Naive B cell (primary cell): ENCODE results near the gene DMD. TPM values are rescaled to one million over a fixed set of nuclear protein-coding genes. Genes with fewer than 3 reads are reported as not detected.

Experiments used
- ATAC-seq, 2 donors: fragments of 150-1000 bp; cut with Tn5 transposase; 2 replicates each; pipeline ENCODE4 v1.10.0; 2021; ENCODE audit warnings: low read depth in 2 of 2, mild to moderate bottlenecking in 2 of 2, moderate library complexity in 2 of 2
- DNase-seq: peaks from one replicate; pipeline ENCODE4 v3.0.0; 2022
- H3K27ac Mint-ChIP-seq, 6 donors: one replicate each; pipeline ENCODE4 v1.8.0; 2020 to 2022; ENCODE audit warnings: mild to moderate bottlenecking in 6 of 6, mixed read lengths in 6 of 6, moderate library complexity in 5 of 6, inconsistent platforms in 2 of 6
- H3K27me3 Mint-ChIP-seq, 3 donors: one replicate each; pipeline ENCODE4 v1.8.0; 2021 to 2022; ENCODE audit warnings: mixed read lengths in 3 of 3, mild to moderate bottlenecking in 1 of 3
- H3K36me3 Mint-ChIP-seq, 2 donors: one replicate each; pipeline ENCODE4 v1.8.0; 2020 to 2022; ENCODE audit warnings: mixed read lengths in 2 of 2, inconsistent platforms in 1 of 2, mild to moderate bottlenecking in 1 of 2
- H3K4me1 Mint-ChIP-seq, 3 donors: one replicate each; pipeline ENCODE4 v1.8.0; 2020 to 2022; ENCODE audit warnings: mixed read lengths in 3 of 3, inconsistent platforms in 1 of 3, mild to moderate bottlenecking in 1 of 3, moderate library complexity in 1 of 3
- H3K4me3 Mint-ChIP-seq, 8 donors: one replicate each; pipeline ENCODE4 v1.8.0; 2020 to 2022; ENCODE audit warnings: mild to moderate bottlenecking in 8 of 8, mixed read lengths in 8 of 8, moderate library complexity in 8 of 8, inconsistent platforms in 2 of 8
- H3K9me3 Mint-ChIP-seq, 7 donors: one replicate each; pipeline ENCODE4 v1.8.0; 2020 to 2022; ENCODE audit warnings: mixed read lengths in 7 of 7, mild to moderate bottlenecking in 5 of 7, inconsistent platforms in 2 of 7, moderate library complexity in 1 of 7
- polyA plus RNA-seq, 6 donors: library from polyadenylated mRNA; unstranded; fragments of 300-500 nt; fragmentation: Illumina TruSeq; gene quantifications; one replicate each; pipeline ENCODE4 v1.2.3, GENCODE V29; 2021; ENCODE audit warnings: low read depth in 6 of 6

DMD gene
- polyA plus RNA-seq, 6 donors from 2014 or later = 1.00 to 5.0 (median 1.9) TPM

- H3K36me3 Mint-ChIP-seq = no peaks in the 10 kb centered on the region
- H3K27ac Mint-ChIP-seq = peak overlapping the region in 1 of 6 donors; percentile 12
- no peaks in the 10 kb centered on the region for H3K27me3 Mint-ChIP-seq
- H3K9me3 Mint-ChIP-seq = peaks cover 0 to 6% (median 0%) of the 10 kb centered on the region in 7 donors
- no peak for DNase-seq
- ATAC-seq = no peak
- H3K4me3 Mint-ChIP-seq = no peak overlapping the region
- H3K4me1 Mint-ChIP-seq = no peaks in the 10 kb centered on the region
Measured at GRCh38 chrX:32847921-32848320, 363.4 kb downstream of the DMD start.

- Mint-ChIP-seq H3K4me1 (no peaks in the 10 kb centered on the region), H3K9me3 (peaks cover 0 to 10% (median 4%) of the 10 kb centered on the region in 7 donors)
Measured at GRCh38 chrX:32842053-32842452, 369.3 kb downstream of the DMD start.

GRCh38 chrX:32839781-32840180, 371.6 kb downstream of the DMD start:
- H3K27ac Mint-ChIP-seq = no peak overlapping the region
- no peak for DNase-seq
- no peaks in the 10 kb centered on the region for H3K27me3 Mint-ChIP-seq
- no peaks in the 10 kb centered on the region for H3K36me3 Mint-ChIP-seq
- no peak for ATAC-seq
- no peaks in the 10 kb centered on the region for H3K4me1 Mint-ChIP-seq
- H3K9me3 Mint-ChIP-seq = peaks cover 0 to 11% (median 6%) of the 10 kb centered on the region in 7 donors
- H3K4me3 Mint-ChIP-seq = no peak overlapping the region

More at GRCh38 chrX:32842053-32842452, 369.3 kb downstream of the DMD start:
- ATAC-seq (no peak), DNase-seq (no peak)
- Mint-ChIP-seq H3K4me3 (no peak overlapping the region), H3K36me3 (no peaks in the 10 kb centered on the region), H3K27ac (no peak overlapping the region), H3K27me3 (no peaks in the 10 kb centered on the region)

- Mint-ChIP-seq H3K9me3 (peaks cover 0 to 4% (median 0%) of the 10 kb centered on the region in 7 donors), H3K27ac (no peak overlapping the region), H3K36me3 (no peaks in the 10 kb centered on the region), H3K4me3 (no peak overlapping the region), H3K4me1 (no peaks in the 10 kb centered on the region), H3K27me3 (no peaks in the 10 kb centered on the region)
- DNase-seq (no peak), ATAC-seq (no peak)
Measured at GRCh38 chrX:32825009-32825408, 386.3 kb downstream of the DMD start.

- no peaks in the 10 kb centered on the region for H3K27me3 Mint-ChIP-seq
- ATAC-seq (no peak), DNase-seq (no peak)
- H3K27ac Mint-ChIP-seq = no peak overlapping the region
- H3K4me1 Mint-ChIP-seq = no peaks in the 10 kb centered on the region
- peaks cover 0 to 8% (median 2%) of the 10 kb centered on the region in 7 donors for H3K9me3 Mint-ChIP-seq
- H3K36me3 Mint-ChIP-seq = no peaks in the 10 kb centered on the region
- no peak overlapping the region for H3K4me3 Mint-ChIP-seq
Measured at GRCh38 chrX:32804034-32804433, 407.3 kb downstream of the DMD start.

- no peaks in the 10 kb centered on the region for H3K4me1 Mint-ChIP-seq
- no peaks in the 10 kb centered on the region for H3K27me3 Mint-ChIP-seq
- no peak overlapping the region for H3K27ac Mint-ChIP-seq
- H3K9me3 Mint-ChIP-seq = peaks cover 0 to 7% (median 0%) of the 10 kb centered on the region in 7 donors
- no peak overlapping the region for H3K4me3 Mint-ChIP-seq
- ATAC-seq (no peak), DNase-seq (no peak)
- H3K36me3 Mint-ChIP-seq = no peaks in the 10 kb centered on the region
Measured at GRCh38 chrX:32798990-32799389, 412.4 kb downstream of the DMD start.

- H3K27ac Mint-ChIP-seq = no peak overlapping the region
- DNase-seq (no peak), ATAC-seq (no peak)
- no peaks in the 10 kb centered on the region for H3K27me3 Mint-ChIP-seq
- peaks cover 0 to 4% (median 0%) of the 10 kb centered on the region in 7 donors for H3K9me3 Mint-ChIP-seq
- H3K36me3 Mint-ChIP-seq = no peaks in the 10 kb centered on the region
- H3K4me1 Mint-ChIP-seq = no peaks in the 10 kb centered on the region
- H3K4me3 Mint-ChIP-seq = no peak overlapping the region
Measured at GRCh38 chrX:32788936-32789335, 422.4 kb downstream of the DMD start.

- H3K4me3 Mint-ChIP-seq = no peak overlapping the region
Measured at GRCh38 chrX:32780109-32780508, 431.2 kb downstream of the DMD start.

GRCh38 chrX:32778965-32779364, 432.4 kb downstream of the DMD start:
- H3K4me1 Mint-ChIP-seq = no peaks in the 10 kb centered on the region
- no peak overlapping the region for H3K27ac Mint-ChIP-seq
- no peak for DNase-seq

More at GRCh38 chrX:32780109-32780508, 431.2 kb downstream of the DMD start:
- H3K4me1 Mint-ChIP-seq = no peaks in the 10 kb centered on the region
- H3K27me3 Mint-ChIP-seq = no peaks in the 10 kb centered on the region
- ATAC-seq (no peak), DNase-seq (no peak)
- H3K9me3 Mint-ChIP-seq = peaks cover 0 to 3% (median 0%) of the 10 kb centered on the region in 7 donors
- H3K27ac Mint-ChIP-seq = no peak overlapping the region
- no peaks in the 10 kb centered on the region for H3K36me3 Mint-ChIP-seq

GRCh38 chrX:32774966-32775365, 436.4 kb downstream of the DMD start:
- no peaks in the 10 kb centered on the region for H3K27me3 Mint-ChIP-seq
- no peak for DNase-seq

More at GRCh38 chrX:32778965-32779364, 432.4 kb downstream of the DMD start:
- Mint-ChIP-seq H3K27me3 (no peaks in the 10 kb centered on the region), H3K36me3 (no peaks in the 10 kb centered on the region), H3K9me3 (peaks cover 0 to 8% (median 2%) of the 10 kb centered on the region in 7 donors), H3K4me3 (no peak overlapping the region)
- ATAC-seq = no peak

GRCh38 chrX:32749070-32749469, 462.3 kb downstream of the DMD start:
- no peak for ATAC-seq
- DNase-seq = no peak
- Mint-ChIP-seq H3K9me3 (peaks cover 0 to 11% (median 5%) of the 10 kb centered on the region in 7 donors), H3K4me3 (no peak overlapping the region), H3K36me3 (no peaks in the 10 kb centered on the region), H3K4me1 (no peaks in the 10 kb centered on the region), H3K27me3 (no peaks in the 10 kb centered on the region), H3K27ac (no peak overlapping the region)

More at GRCh38 chrX:32774966-32775365, 436.4 kb downstream of the DMD start:
- Mint-ChIP-seq H3K36me3 (no peaks in the 10 kb centered on the region), H3K9me3 (peaks cover 0 to 8% (median 2%) of the 10 kb centered on the region in 7 donors), H3K4me3 (no peak overlapping the region), H3K4me1 (no peaks in the 10 kb centered on the region), H3K27ac (no peak overlapping the region)
- no peak for ATAC-seq

GRCh38 chrX:32745323-32745722, 466.0 kb downstream of the DMD start:
- Mint-ChIP-seq H3K9me3 (peaks cover 0 to 8% (median 0%) of the 10 kb centered on the region in 7 donors), H3K4me3 (no peak overlapping the region), H3K27me3 (no peaks in the 10 kb centered on the region), H3K27ac (no peak overlapping the region), H3K36me3 (no peaks in the 10 kb centered on the region), H3K4me1 (no peaks in the 10 kb centered on the region)
- DNase-seq = no peak
- ATAC-seq = no peak

- H3K27ac Mint-ChIP-seq = no peak overlapping the region
- peaks cover 0 to 8% (median 0%) of the 10 kb centered on the region in 7 donors for H3K9me3 Mint-ChIP-seq
- ATAC-seq = no peak
- no peak for DNase-seq
- no peaks in the 10 kb centered on the region for H3K36me3 Mint-ChIP-seq
- no peaks in the 10 kb centered on the region for H3K4me1 Mint-ChIP-seq
- no peaks in the 10 kb centered on the region for H3K27me3 Mint-ChIP-seq
- no peak overlapping the region for H3K4me3 Mint-ChIP-seq
Measured at GRCh38 chrX:32744921-32745320, 466.4 kb downstream of the DMD start.

GRCh38 chrX:32741910-32742309, 469.4 kb downstream of the DMD start:
- H3K4me3 Mint-ChIP-seq = no peak overlapping the region
- H3K4me1 Mint-ChIP-seq = no peaks in the 10 kb centered on the region
- peaks cover 0 to 8% (median 0%) of the 10 kb centered on the region in 7 donors for H3K9me3 Mint-ChIP-seq
- H3K36me3 Mint-ChIP-seq = no peaks in the 10 kb centered on the region
- ATAC-seq (no peak), DNase-seq (no peak)
- no peaks in the 10 kb centered on the region for H3K27me3 Mint-ChIP-seq
- H3K27ac Mint-ChIP-seq = no peak overlapping the region

GRCh38 chrX:32708542-32708941, 502.8 kb downstream of the DMD start:
- H3K4me3 Mint-ChIP-seq = no peak overlapping the region
- H3K4me1 Mint-ChIP-seq = no peaks in the 10 kb centered on the region
- H3K27ac Mint-ChIP-seq = no peak overlapping the region
- no peaks in the 10 kb centered on the region for H3K27me3 Mint-ChIP-seq
- peaks cover 0 to 6% (median 1%) of the 10 kb centered on the region in 7 donors for H3K9me3 Mint-ChIP-seq
- DNase-seq = no peak
- no peak for ATAC-seq
- no peaks in the 10 kb centered on the region for H3K36me3 Mint-ChIP-seq
